B cell (primary cell): ENCODE data around the gene ECD. TPM values are rescaled to one million over a fixed set of nuclear protein-coding genes. Genes with fewer than 3 reads are reported as not detected.
A peak's percentile ranks its signal among the peaks of the same experiment; 100 is the strongest.

Experiments used
- ATAC-seq: fragments of 200-7000 bp; cut with Tn5 transposase; one replicate; pipeline ENCODE4 v1.10.0; 2021; ENCODE audit warnings: low read depth, mild to moderate bottlenecking, moderate number of reproducible peaks, moderate library complexity
- CTCF ChIA-PET: fragments of 350-600 bp; sonication (Branson Sonifier 250); formaldehyde crosslinking; loops from one replicate; lab custom pipeline; 2021; ENCODE audit warnings: antibody characterized with exemption, inconsistent platforms; lab: Charles Lee
- POLR2A ChIA-PET: fragments of 350-600 bp; sonication (Branson Sonifier 250); formaldehyde crosslinking; loops from one replicate; lab custom pipeline; 2021; ENCODE audit warnings: antibody characterized with exemption; lab: Charles Lee
- DNase-seq: peaks from one replicate; pipeline ENCODE4 v3.0.0; 2013
- H2AFZ ChIP-seq: 2 replicates; pipeline ENCODE4 v1.6.1; 2012; ENCODE audit warnings: mild to moderate bottlenecking, low read depth, low read length; ENCODE audit not compliant: insufficient read depth, poor library complexity, severe bottlenecking
- H3K27ac ChIP-seq, 2 donors: 1 replicate in 1 of 2; 2 replicates in 1 of 2; pipeline ENCODE4 v1.5.1; 2012 to 2013; ENCODE audit warnings: low read length in 2 of 2, mild to moderate bottlenecking in 2 of 2, moderate library complexity in 1 of 2
- H3K27me3 ChIP-seq, 4 experiments: fragments of 200-600 bp in 1 of 4; sonication (generic) in 1 of 4; replicated peaks in 1 of 4; 1 replicate in 2 of 4; 2 replicates in 2 of 4; pipeline versions ENCODE4 v1.6.1 to v1.7.0; 2013 to 2016; ENCODE audit warnings: low read length in 3 of 4, mild to moderate bottlenecking in 2 of 4, mixed read lengths in 1 of 4, moderate library complexity in 1 of 4; ENCODE audit not compliant: insufficient read depth in 4 of 4, control insufficient read depth in 3 of 4; ENCODE audit errors: control extremely low read depth in 1 of 4
- H3K36me3 ChIP-seq, 2 experiments: replicated peaks in 1 of 2; 1 replicate in 1 of 2; 2 replicates in 1 of 2; pipeline versions ENCODE4 v1.6.1 to v1.7.1; 2013; ENCODE audit warnings: low read length in 1 of 2; ENCODE audit not compliant: insufficient read depth in 2 of 2, control insufficient read depth in 1 of 2; ENCODE audit errors: control extremely low read depth in 1 of 2, extremely low read depth in 1 of 2
- H3K4me1 ChIP-seq, 2 donors: fragments of 200-600 bp in 1 of 2; sonication (generic) in 1 of 2; 1 replicate in 1 of 2; 2 replicates in 1 of 2; pipeline versions ENCODE4 v1.5.1 to v1.6.1; 2013 to 2017; ENCODE audit warnings: low read length in 2 of 2; ENCODE audit not compliant: control insufficient read depth in 2 of 2, insufficient read depth in 2 of 2
- H3K4me2 ChIP-seq: replicated peaks from 2 replicates; pipeline ENCODE3; 2012; ENCODE audit warnings: mild to moderate bottlenecking, low read depth, low read length; ENCODE audit not compliant: poor library complexity, severe bottlenecking
- H3K4me3 ChIP-seq, 5 experiments: fragments of 200-600 bp in 1 of 5; sonication (generic) in 1 of 5; 1 replicate in 3 of 5; 2 replicates in 2 of 5; pipeline versions ENCODE4 v1.5.1 to v1.7.0; 2011 to 2016; ENCODE audit warnings: low read length in 4 of 5, mild to moderate bottlenecking in 4 of 5, low read depth in 2 of 5, control low read depth in 1 of 5, moderate library complexity in 1 of 5; ENCODE audit not compliant: insufficient read depth in 1 of 5; ENCODE audit errors: control extremely low read depth in 1 of 5, extremely low read depth in 1 of 5
- H3K79me2 ChIP-seq: fragments of 200-600 bp; sonication (generic); one replicate; pipeline ENCODE4 v1.6.0; 2016; ENCODE audit warnings: low read length; ENCODE audit not compliant: control insufficient read depth, insufficient read depth
- H3K9ac ChIP-seq: fragments of 200-600 bp; sonication (generic); 2 replicates; pipeline ENCODE4 v1.6.1; 2017; ENCODE audit warnings: mild to moderate bottlenecking, low read length, moderate library complexity
- H3K9me3 ChIP-seq, 3 donors: one replicate each; pipeline versions ENCODE4 v1.6.1 to v1.7.1; 2013; ENCODE audit warnings: low read length in 2 of 3; ENCODE audit not compliant: control insufficient read depth in 2 of 3, insufficient read depth in 1 of 3; ENCODE audit errors: control extremely low read depth in 1 of 3
- H4K20me1 ChIP-seq: 2 replicates; pipeline ENCODE4 v1.6.0; 2012; ENCODE audit warnings: mild to moderate bottlenecking, low read length; ENCODE audit not compliant: insufficient read depth, control insufficient read depth, poor library complexity, severe bottlenecking
- H3K27ac Mint-ChIP-seq: one replicate; pipeline ENCODE4 v1.8.0; 2021; ENCODE audit warnings: mixed read lengths
- H3K27me3 Mint-ChIP-seq: one replicate; pipeline ENCODE4 v1.8.0; 2021; ENCODE audit warnings: mixed read lengths
- H3K4me1 Mint-ChIP-seq: one replicate; pipeline ENCODE4 v1.8.0; 2021; ENCODE audit warnings: mixed read lengths
- H3K4me3 Mint-ChIP-seq: one replicate; pipeline ENCODE4 v1.8.0; 2021; ENCODE audit warnings: mixed read lengths
- H3K9me3 Mint-ChIP-seq: one replicate; pipeline ENCODE4 v1.8.0; 2022; ENCODE audit warnings: mixed read lengths; ENCODE audit not compliant: insufficient read depth
- CTCF ChIP-seq: fragments of 200-600 bp; IDR thresholded peaks from one replicate; pipeline ENCODE4 v1.8.0; 2022; ENCODE audit warnings: antibody characterized with exemption, mild to moderate bottlenecking
- EZH2 ChIP-seq: IDR thresholded peaks from 2 replicates; pipeline ENCODE4 v1.6.1; 2012; ENCODE audit warnings: borderline replicate concordance, low read depth, mild to moderate bottlenecking, moderate library complexity, low read length; ENCODE audit not compliant: insufficient read depth, poor library complexity, severe bottlenecking
- WGBS: methylation state at CpG from one replicate; pipeline ENCODE4 v1.1.5; 2013; ENCODE audit warnings: missing lambda C conversion rate; ENCODE audit not compliant: insufficient coverage; 5-methylcytosine and 5-hydroxymethylcytosine counted together
- intact Hi-C: fragments of 100-400 bp; cut with micrococcal nuclease; formaldehyde crosslinking; loops from one replicate; pipeline ENCODE4 v1.10.0; 2022
- polyA plus RNA-seq: library from polyadenylated mRNA; depleted of rRNA; stranded (reverse); fragments of >200 nt; gene quantifications from 2 replicates; pipeline ENCODE4 v1.2.3, GENCODE V29; 2012
- total RNA-seq, 2 donors: library from RNA; stranded (reverse); fragments of 120-200 nt in 1 of 2; gene quantifications; 1 replicate in 1 of 2; 2 replicates in 1 of 2; pipeline versions ENCODE4 v1.2.3 to v1.2.4, GENCODE V29; 2013 to 2022

The ECD gene
- total and polyA plus RNA-seq, 2 donors (not counting 1 experiment from before 2014, with no cell fraction given), result 15.7 to 37.1 TPM

DNA sequence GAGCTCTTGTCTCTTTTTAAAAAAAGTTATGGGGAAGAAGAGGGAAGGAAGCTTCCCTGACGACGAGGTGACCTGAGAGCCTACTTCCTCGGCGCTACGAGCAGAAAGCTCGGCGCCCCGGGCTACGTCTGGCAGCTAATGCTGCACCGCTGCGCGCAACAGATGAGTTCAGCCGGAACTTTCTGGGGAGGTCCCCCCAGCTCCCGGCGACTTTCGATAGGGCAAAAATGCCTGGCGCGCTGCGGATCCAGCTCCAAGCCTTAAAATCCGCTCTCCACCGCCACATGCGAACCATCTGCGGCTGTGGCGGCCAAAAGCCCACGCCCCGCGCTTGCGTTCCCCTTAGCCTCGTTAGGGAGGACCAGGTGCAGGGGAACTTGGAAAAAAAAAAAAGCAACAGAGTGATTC, 71.8 kb downstream of the ECD start:
- peaks cover 0 to 2% of the 10 kb centered on the region in 2 experiments for H3K36me3 ChIP-seq
- peak overlapping the region; percentile 93 to 98 for H3K27ac ChIP-seq
- Mint-ChIP-seq H3K27me3 (no peaks in the 10 kb centered on the region), H3K27ac (peak overlapping the region; percentile 91), H3K4me1 (peaks cover 30% of the 10 kb centered on the region), H3K4me3 (peak overlapping the region; percentile 93), H3K9me3 (no peaks in the 10 kb centered on the region)
- H2AFZ ChIP-seq, result peak overlapping the region; percentile 78
- H3K4me1 ChIP-seq, result peaks cover 10 to 18% of the 10 kb centered on the region in 2 donors
- peaks cover 19% of the 10 kb centered on the region for H4K20me1 ChIP-seq
- H3K79me2 ChIP-seq, result peaks cover 43% of the 10 kb centered on the region
- ChIA-PET CTCF (interaction anchor here (0.7 to 5.4 kb wide), 21 partner anchors 14 to 1896 kb away, joined by 3 to 111 read pairs (median 6); partner anchors contain the start of genes ECD, FAM149B1, MCU and NUDT13), POLR2A (interaction anchor here (0.5 to 2.3 kb wide), 15 partner anchors 14 to 1718 kb away, joined by 3 to 7 read pairs (median 3); partner anchors contain the start of genes DNAJC9, MCU and NUDT13)
- peak overlapping the region; percentile 91 for H3K4me2 ChIP-seq
- peak overlapping the region; percentile 88 to 98 (median 92) for H3K4me3 ChIP-seq
- intact Hi-C loops, result loop anchor here (1.0 to 5.0 kb wide), 9 partner anchors 14 to 1731 kb away; partner anchors contain the start of genes CFAP70, ECD, FAM149B1 and KAT6B
- peak; percentile 88 for DNase-seq
- peak overlapping the region; percentile 94 for H3K9ac ChIP-seq
- no peaks in the 10 kb centered on the region for H3K27me3 ChIP-seq
- no peaks in the 10 kb centered on the region for H3K9me3 ChIP-seq
- peak; percentile 32 for ATAC-seq
- TF ChIP-seq CTCF (no peak), EZH2 (no peak)
- WGBS, result under 1% methylated on average over 26 of the region's 29 CpGs

DNA sequence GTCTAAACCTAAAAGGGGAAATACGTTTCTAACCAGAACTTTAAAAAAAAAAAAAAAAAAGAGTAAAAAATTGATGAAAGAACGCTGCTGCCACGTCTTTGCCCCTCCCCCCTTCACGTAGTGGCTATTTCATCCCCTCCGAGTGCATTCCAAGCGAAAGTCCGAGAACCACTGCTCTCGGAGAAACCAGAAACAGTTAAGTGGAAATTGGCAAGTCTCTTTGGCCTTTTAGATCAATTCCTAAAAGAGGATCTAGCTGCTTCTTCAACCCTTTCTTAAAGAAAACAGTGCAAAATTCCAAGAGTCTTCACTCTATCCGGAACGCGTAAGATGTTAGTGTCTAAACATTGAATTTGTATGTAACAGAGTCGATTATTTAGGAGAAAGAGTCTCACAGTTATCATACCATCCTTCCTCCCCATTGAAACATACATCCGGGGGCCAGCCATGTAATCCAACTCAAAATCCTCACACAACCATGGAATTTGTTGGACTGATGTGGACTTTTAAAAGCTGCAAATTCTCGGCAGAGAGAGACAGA, 72.3 kb downstream of the ECD start:
- Histone ChIP-seq H3K4me3 (peak overlapping the region; percentile 88 to 98 (median 92)), H3K9ac (peak overlapping the region; percentile 94), H3K27me3 (no peaks in the 10 kb centered on the region), H3K27ac (peak overlapping the region; percentile 93 to 98), H2AFZ (peak overlapping the region; percentile 78), H3K4me2 (peak overlapping the region; percentile 91), H3K4me1 (peaks cover 10 to 18% of the 10 kb centered on the region in 2 donors), H3K9me3 (no peaks in the 10 kb centered on the region), H3K36me3 (peaks cover 0 to 2% of the 10 kb centered on the region in 2 experiments), H4K20me1 (peaks cover 19% of the 10 kb centered on the region), H3K79me2 (peaks cover 47% of the 10 kb centered on the region)
- WGBS, result 0% methylated on average over 5 of the region's 14 CpGs
- no peaks in the 10 kb centered on the region for H3K27me3 Mint-ChIP-seq
- H3K4me1 Mint-ChIP-seq, result peaks cover 30% of the 10 kb centered on the region
- DNase-seq (peak; percentile 74), ATAC-seq (no peak)
- peak overlapping the region; percentile 91 for H3K27ac Mint-ChIP-seq
- TF ChIP-seq EZH2, result no peak
- no peak for TF ChIP-seq CTCF
- no peaks in the 10 kb centered on the region for H3K9me3 Mint-ChIP-seq
- intact Hi-C loops, result loop anchor here (1.0 to 5.0 kb wide), 9 partner anchors 15 to 1732 kb away; partner anchors contain the start of genes CFAP70, ECD, FAM149B1 and KAT6B
- peak overlapping the region; percentile 93 for H3K4me3 Mint-ChIP-seq
- POLR2A ChIA-PET, result interaction anchor here (0.5 to 2.3 kb wide), 16 partner anchors 14 to 1718 kb away, joined by 3 to 7 read pairs (median 3); partner anchors contain the start of genes DNAJC9, MCU and NUDT13
- CTCF ChIA-PET, result interaction anchor here (0.6 to 5.4 kb wide), 23 partner anchors 14 to 1897 kb away, joined by 3 to 111 read pairs (median 5); partner anchors contain the start of genes ECD, FAM149B1, MCU and NUDT13
